HG02623 (cell line): Measurements from ENCODE around the gene MAN1C1.
A peak's percentile ranks its signal among the peaks of the same experiment; 100 is the strongest.

Experiments
- ATAC-seq: cut with Tn5 transposase; IDR thresholded peaks from one replicate; pipeline ENCODE4 v1.9.1; 2021; ENCODE audit warnings: moderate library complexity; ENCODE audit not compliant: unreplicated experiment

The MAN1C1 gene

DNA sequence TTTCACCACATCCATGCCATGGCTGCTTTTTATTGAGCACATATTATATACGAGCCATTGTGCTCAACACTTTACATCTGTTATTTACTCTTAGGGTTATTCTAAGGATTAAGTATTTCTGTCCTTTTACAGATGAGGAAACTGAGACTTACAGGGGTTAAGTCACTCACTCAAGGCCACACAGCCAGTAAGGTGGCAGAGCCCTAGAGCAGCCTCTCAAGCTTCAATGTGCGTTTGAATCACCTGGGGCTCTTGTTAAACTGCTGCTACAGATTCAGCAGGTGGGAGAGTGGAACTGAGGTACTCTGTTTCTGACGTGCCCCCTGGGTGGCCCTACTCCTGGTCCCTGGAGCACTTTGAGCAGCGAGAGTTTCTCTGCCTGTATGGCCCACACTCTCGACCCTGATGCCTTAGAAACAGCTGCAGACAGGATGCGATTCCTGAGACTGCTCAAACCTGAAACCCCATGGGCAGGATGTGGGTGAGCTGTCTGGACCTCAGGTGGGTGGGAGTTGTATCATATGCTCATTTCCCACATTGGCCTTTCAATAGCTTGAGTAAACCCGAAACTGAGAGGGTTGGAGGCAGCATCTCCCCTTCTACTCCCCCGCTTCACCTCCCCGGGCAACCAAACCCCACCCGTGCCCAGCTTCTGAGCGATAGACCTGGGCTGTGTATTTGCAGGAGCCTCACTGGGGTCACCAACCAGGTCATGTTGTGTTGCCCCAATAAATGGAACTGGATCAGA is 59.3 kb downstream of the MAN1C1 start:
- peak; percentile 96 for ATAC-seq

GRCh38 chr1:25676488-25676887 is 59.9 kb downstream of the MAN1C1 start:
- peak; percentile 17 for ATAC-seq

DNA sequence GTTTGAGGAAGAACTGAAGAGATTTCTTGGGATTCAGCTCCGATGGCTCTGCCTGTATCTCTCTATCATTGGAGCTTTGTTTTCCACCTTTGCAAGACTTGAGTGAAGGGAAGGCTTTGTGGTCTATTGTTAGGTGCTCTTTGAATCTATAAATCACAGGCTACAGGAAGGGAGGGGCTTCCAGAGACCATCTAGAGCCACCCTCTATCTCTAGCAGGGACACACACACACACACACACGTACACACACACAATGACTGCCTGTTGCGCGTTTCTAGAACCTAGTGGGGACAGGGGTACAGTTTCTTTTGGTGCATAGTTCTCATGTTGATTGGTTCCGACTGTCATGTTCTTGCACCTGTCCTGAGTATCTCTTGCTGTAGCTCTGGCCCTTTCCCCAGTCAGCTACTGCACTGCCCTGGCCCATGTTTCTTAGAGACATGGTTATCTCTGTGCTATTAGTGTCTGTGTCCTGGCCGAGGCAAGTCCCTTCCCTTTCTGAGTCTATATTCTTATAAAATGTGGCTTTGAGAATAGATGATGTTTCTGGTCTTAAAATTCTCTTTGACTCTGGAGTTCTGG is 60.7 kb downstream of the MAN1C1 start:
- ATAC-seq = no peak

DNA sequence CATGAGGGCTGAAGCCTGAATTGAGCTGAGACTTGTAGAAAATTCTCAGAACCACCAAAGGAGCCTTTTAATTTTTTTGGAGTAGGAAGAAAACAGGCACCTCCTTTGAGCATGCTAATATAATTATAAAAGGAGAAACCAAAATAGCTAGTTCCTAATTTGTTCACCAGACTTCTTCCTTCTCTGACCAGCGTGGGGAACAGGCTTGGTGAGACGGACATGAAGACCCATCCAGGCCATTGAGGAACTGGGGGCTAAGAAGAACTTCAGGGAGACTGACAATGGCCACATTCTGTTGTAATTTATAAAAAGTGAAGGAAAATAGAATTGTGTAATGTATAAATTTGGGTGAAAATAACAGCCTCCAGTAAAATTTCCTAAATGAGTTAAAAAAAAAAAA is 62.6 kb downstream of the MAN1C1 start:
- no peak for ATAC-seq

DNA sequence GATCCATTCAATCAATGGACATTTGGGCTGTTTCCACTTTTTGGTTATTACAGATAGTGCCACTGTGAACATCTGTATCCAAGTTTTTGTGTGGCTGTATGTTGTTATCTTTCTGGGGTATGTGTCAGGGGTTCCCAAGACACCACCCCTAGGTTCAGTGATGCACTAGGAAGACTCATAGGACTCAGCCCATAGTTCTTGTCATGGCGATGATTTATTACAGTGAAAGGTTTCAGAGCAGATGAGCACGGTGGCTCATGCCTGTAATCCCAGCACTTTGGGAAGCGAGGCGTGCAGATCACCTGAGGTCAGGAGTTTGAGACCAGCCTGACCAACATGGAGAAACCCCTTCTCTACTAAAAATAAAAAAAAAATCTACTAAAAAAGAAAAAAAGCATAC is 64.1 kb downstream of the MAN1C1 start:
- ATAC-seq = no peak

DNA sequence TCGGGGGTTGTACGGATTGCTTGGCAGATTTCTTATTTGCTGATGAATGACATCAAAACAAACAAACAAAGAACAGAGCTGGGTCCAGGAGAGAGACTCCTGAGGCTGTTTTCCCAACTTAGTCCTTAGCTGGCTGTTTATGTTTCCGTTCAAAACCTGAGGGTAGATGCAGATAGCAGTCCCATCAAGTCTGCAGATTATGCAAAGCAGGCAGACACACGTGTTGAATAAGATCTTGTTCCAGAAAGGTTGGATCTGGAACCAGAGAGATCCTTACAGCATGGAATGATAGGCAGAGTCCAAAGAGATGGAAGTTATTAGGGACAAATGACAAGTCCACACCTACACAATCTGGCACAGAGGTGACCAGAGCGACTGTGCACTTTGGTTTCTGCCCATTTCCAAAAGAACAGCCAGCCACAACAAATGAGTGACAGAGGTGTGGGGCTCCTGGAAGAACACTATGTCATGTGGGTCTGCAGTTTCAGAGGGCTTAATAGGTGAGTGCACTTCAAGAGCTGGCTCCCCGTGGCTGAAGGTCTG is 65.5 kb downstream of the MAN1C1 start:
- ATAC-seq = no peak

- ATAC-seq = no peak
Observed at GRCh38 chr1:25683177-25683576, 66.6 kb downstream of the MAN1C1 start.

GRCh38 chr1:25683731-25684130 is 67.1 kb downstream of the MAN1C1 start:
- no peak for ATAC-seq

GRCh38 chr1:25684216-25684965 is 67.8 kb downstream of the MAN1C1 start:
- no peak for ATAC-seq

GRCh38 chr1:25685211-25685750 is 68.7 kb downstream of the MAN1C1 start:
- ATAC-seq = no peak

DNA sequence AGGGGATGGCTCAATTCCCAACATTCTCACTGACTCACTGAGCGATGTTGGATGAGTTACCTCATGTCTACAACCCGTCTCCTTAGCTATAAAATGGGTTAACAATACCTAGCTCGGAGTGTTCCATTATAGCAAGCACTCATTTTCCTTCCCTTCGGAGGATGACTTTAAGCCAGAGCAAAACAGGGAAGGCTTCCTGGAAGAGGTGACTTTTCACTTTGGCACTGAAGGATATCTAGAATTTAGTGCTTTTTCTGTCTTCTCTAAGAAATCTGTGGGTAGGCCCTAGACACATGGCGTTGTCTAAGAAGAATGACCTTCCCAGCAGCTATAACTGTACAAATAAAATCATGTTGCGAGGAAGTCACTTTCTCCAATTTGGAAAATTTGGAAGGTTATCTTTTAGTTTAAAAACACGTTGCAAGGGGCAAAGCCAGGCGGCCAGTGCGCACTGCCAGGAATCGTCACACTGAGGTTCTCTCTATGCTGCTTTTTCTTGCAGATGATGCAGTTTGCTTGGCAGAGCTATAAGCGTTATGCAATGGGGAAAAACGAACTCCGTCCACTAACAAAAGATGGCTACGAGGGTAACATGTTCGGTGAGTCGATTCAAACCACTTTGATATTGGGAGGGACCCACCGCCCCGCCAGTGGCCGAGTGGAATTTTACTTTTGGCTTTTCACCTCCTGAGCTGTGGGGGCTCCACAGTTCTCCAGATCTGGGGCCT is 69.5 kb downstream of the MAN1C1 start:
- no peak for ATAC-seq

DNA sequence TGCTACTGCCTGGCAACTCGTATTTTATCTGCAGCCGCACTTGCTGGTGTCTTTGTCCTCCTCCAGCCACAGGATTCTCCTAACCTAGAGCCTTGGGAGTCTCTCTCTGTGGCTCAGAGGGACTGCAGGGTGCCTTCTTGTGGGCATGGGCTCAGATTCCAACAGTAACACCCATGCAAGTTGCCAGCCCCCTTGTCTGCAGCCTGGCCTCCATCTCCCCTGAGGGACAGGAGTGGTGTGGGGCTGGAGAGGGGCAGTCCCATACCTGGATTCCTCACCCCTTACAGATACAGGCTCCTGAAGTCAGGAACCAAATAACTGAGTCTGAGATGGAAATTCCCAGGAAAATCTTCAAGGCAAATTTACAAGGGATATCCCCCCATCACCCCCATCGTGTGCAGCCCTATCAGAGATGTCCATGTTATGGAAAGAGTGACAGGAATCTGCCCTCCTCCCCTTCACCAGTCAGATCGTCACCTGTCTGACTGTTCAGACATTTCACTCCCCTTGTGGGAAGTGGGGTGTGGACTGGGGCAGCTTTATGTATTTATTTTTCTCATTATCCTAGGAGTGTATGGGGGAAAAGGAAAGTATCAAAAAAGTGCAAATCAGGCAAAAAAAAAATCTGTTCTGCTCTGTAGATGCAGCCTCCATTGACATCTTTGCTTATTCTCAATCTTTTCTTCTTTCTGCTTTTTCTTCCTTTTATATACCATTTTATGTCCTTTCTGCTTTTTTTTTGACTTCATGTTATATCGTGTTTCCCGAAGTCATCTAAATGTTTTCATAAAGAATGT is 70.8 kb downstream of the MAN1C1 start:
- ATAC-seq = no peak

- ATAC-seq = no peak
Observed at GRCh38 chr1:25688390-25689119, 72.0 kb downstream of the MAN1C1 start.

DNA sequence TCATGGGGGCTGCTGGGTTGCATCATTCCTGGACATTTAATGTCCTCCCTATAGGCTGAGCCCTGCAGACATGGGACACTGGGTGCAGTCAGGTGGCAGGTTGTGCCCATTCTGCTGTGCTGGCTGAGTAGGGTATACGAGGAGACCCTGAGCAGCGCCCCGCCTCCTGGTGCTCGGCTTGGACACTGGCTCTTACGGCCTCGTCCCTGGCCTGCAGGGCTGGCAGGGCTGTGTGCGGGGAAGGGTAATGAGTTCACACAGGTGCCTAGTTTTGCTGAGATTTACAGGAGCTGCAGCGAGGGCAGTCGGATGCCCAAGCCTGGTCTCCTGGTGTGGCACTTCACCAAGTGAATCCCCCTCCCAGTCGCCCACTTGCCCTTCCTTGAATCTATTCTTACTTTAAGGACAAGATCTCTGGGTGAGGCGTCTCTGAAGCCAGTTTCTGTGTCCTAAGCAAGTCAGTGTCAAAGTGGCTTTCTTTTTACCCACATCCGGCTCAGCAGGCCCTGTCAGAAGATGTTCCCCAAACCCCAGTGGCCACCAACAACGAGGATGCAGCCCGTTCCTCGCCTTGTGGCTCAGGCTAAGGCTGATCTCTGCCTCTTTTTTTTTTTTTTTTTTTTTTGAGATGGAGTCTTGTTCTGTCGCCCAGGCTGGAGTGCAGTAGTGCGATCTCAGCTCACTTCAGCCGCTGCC is 73.2 kb downstream of the MAN1C1 start:
- no peak for ATAC-seq

GRCh38 chr1:25690396-25690956 is 73.9 kb downstream of the MAN1C1 start:
- no peak for ATAC-seq

DNA sequence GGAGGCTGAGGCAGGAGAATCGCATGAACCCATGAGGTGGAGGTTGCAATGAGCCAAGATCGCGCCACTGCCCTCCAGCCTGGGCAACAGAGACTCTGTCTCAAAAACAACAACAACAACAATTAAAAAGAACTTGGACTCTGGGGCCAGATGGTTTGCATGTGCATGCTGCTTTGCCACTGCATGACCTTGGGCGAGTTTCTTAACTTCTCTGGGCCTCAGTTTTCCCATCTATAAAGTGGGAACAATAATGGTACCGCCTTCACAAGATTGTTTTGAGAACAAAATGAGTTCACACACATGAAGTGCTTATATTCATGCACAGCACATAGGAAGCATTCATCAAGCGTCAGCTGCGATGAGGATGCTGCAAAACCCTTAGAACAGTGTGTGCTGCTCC is 74.6 kb downstream of the MAN1C1 start:
- ATAC-seq = no peak

GRCh38 chr1:25692560-25692959 is 76.0 kb downstream of the MAN1C1 start:
- ATAC-seq = no peak

DNA sequence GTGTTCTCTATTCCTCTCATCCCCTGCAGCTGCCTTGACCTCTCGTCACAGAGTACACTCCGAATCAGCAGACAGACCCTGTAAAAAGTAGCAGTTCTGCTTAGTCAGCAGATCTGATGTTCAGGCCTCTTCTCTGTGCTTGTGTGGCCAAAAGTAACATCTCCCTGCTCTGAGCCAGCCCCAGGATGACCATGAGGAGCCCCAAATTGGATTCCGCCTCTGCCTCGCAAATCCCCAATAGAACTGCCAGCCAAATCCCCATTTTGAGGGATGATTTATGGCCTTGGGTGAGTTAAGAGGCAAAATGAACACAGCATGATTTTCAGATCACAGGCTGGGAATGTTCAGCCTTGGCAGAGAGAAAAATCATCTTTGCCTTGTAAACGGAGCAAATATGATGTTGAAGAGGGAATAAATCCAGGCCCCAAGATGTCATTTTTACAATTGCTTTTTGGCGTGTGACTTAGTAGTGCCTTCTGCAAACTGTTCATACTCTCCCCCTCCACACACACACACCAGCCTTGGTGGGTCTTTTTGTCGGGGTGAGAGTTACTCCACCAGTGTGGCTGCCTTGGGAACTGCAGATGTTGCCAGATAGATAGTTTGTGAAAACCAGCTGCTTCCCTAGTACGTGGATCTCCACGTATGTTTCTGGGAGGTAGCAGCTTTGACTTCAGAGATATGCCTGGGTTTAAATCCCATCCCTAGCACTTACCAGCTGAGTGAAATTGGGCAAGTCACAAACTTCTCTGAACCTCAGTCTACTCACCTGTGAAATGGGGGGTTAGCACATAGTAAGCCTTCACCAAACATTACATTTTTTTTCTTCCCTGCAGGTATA is 77.8 kb downstream of the MAN1C1 start:
- ATAC-seq = no peak
